ENCODE measurements around the gene OR14K1. TPM values are rescaled to one million over a fixed set of nuclear protein-coding genes. Genes with fewer than 3 reads are reported as not detected.

Gene OR14K1
- total and polyA plus RNA-seq, 9 of the 15 experiments (the other 6 are each of a cell fraction or from before 2014, with no cell fraction given), result not detected

DNA sequence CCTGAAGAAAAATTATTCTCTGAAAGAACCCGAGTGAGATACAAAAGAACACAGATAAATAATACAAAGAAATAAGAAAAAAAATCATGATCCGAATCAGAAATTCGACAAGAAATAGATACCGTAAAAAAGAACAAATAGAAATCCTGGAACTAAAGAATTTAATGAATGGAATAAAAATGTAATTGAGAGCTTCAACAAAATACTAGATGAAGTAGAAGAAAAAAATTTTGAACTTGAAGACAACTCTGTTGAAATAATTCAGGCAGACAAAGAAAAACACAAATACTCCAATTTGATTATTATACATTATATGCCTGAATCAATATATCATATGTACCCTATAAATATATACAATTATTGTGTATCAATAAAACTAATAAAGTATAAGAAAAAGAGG, 17.2 kb upstream of the OR14K1 start:
- POLR2A ChIA-PET, result no interaction called here
- TF ChIP-seq ZNF583 (CRISPR knock-in tag; IDR thresholded peaks at IDR 0.05) (peak; percentile 95; the same call in 1 of the 2 replicates), RBM15 (IDR thresholded peaks at IDR 0.05; ENCODE audit: insufficient read depth, low read length) (no peak), CAMTA2 (CRISPR knock-in tag; conservative IDR thresholded peaks at IDR 0.05) (no peak), TRIM28 (IDR thresholded peaks at IDR 0.05) (peak; percentile 50; the same call in 1 of the 2 replicates)
- in situ Hi-C loops (cut with MboI), result no loop called here

GRCh38 chr1:247740721-247741120, 2.3 kb downstream of the OR14K1 start:
- no TSS peak for BruUV-seq (replicated peaks)
- POLR2A ChIA-PET, result no interaction called here
- intact Hi-C loops (cut with micrococcal nuclease), result no loop called here
- TF ChIP-seq E2F3 (CRISPR knock-in tag; IDR thresholded peaks at IDR 0.05), result no peak
- TF ChIP-seq LEF1 (IDR thresholded peaks at IDR 0.05), result no peak
- no peak for TF ChIP-seq ZNF3 (CRISPR knock-in tag; IDR thresholded peaks at IDR 0.05)
- TF ChIP-seq HCFC1 (IDR thresholded peaks at IDR 0.05; ENCODE audit: low read depth, low read length), result no peak
- TF ChIP-seq NCOA6 (IDR thresholded peaks at IDR 0.05), result no peak
- no peak for TF ChIP-seq RCOR1 (IDR thresholded peaks at IDR 0.05; ENCODE audit: borderline replicate concordance in 1 of 2, low read depth in 2 of 2, low read length in 2 of 2)
- no peak for TF ChIP-seq BCOR (IDR thresholded peaks at IDR 0.05)
- no peak for TF ChIP-seq MBD1 (CRISPR knock-in tag; IDR thresholded peaks at IDR 0.05)
- TF ChIP-seq, protein P1, sequence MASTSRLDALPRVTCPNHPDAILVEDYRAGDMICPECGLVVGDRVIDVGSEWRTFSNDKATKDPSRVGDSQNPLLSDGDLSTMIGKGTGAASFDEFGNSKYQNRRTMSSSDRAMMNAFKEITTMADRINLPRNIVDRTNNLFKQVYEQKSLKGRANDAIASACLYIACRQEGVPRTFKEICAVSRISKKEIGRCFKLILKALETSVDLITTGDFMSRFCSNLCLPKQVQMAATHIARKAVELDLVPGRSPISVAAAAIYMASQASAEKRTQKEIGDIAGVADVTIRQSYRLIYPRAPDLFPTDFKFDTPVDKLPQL (IDR thresholded peaks at IDR 0.05; ENCODE audit: extremely low read depth, insufficient read length), result no peak
- TF ChIP-seq EZH2 (IDR thresholded peaks at IDR 0.05; ENCODE audit: borderline replicate concordance, low read depth, low read length), result no peak
- TF ChIP-seq ARID3B (CRISPR knock-in tag; IDR thresholded peaks at IDR 0.05; ENCODE audit: borderline replicate concordance), result no peak
- no peak for TF ChIP-seq MCM5 (IDR thresholded peaks at IDR 0.05; ENCODE audit: low read depth)

More for the DNA sequence above, 17.2 kb upstream of the OR14K1 start:
- BruUV-seq (replicated peaks), result no TSS peak
- ATAC-seq (no peak), DNase-seq (ENCODE audit: extremely low read depth in 1 of 4, low spot score in 3 of 4) (no peak), FAIRE-seq (no peak)
- H3K4me1 ChIP-seq (replicated peaks in 1 of 2; ENCODE audit: control insufficient read depth in 2 of 2, insufficient read depth in 2 of 2, low read length in 2 of 2), result no peaks in the 10 kb centered on the region
- no peak overlapping the region for H3K4me2 ChIP-seq (ENCODE audit: insufficient read depth, low read length)
- no peak overlapping the region for H3K4me3 ChIP-seq
- H3K9me1 ChIP-seq (ENCODE audit: control insufficient read depth, insufficient read depth, low read length), result no peaks in the 10 kb centered on the region
- 1% methylated on average over 4 of the region's 4 CpGs for WGBS (ENCODE audit: insufficient coverage, low coverage, missing lambda C conversion rate)
- no peaks in the 10 kb centered on the region for H3K79me2 ChIP-seq (ENCODE audit: control insufficient read depth, insufficient read depth, low read length)
- no peaks in the 10 kb centered on the region for H4K20me1 ChIP-seq (replicated peaks; ENCODE audit: control insufficient read depth, insufficient read depth, low read length)
- no peaks in the 10 kb centered on the region; the same call in 1 of the 2 replicates for H3K9me3 ChIP-seq (replicated peaks; ENCODE audit: control insufficient read depth, insufficient read depth, low read depth, low read length)
- no peak overlapping the region for H3K9ac ChIP-seq (ENCODE audit: insufficient read depth in 1 of 2, low read depth in 2 of 2, low read length in 2 of 2)
- H3K36me3 ChIP-seq (ENCODE audit: control insufficient read depth, insufficient read depth, low read length), result no peaks in the 10 kb centered on the region
- no peak overlapping the region for H3K27ac ChIP-seq (ENCODE audit: extremely low read depth, low read depth, low read length)
- intact Hi-C loops (cut with micrococcal nuclease), result no loop called here
- H3K27me3 ChIP-seq (ENCODE audit: control insufficient read depth in 2 of 2, insufficient read depth in 2 of 2, low read length in 2 of 2), result no peaks in the 10 kb centered on the region
- H2AFZ ChIP-seq (ENCODE audit: low read depth, low read length), result no peak overlapping the region
- CTCF ChIA-PET (ENCODE audit: low intra/inter-chr PET ratio), result no interaction called here

More at GRCh38 chr1:247740721-247741120, 2.3 kb downstream of the OR14K1 start:
- DNase-seq (ENCODE audit: extremely low read depth in 1 of 4, low spot score in 3 of 4) (no peak), FAIRE-seq (no peak), ATAC-seq (no peak)
- Histone ChIP-seq H3K79me2 (ENCODE audit: control insufficient read depth, insufficient read depth, low read length) (no peaks in the 10 kb centered on the region), H4K20me1 (replicated peaks; ENCODE audit: control insufficient read depth, insufficient read depth, low read length) (no peaks in the 10 kb centered on the region), H3K27me3 (ENCODE audit: control insufficient read depth in 2 of 2, insufficient read depth in 2 of 2, low read length in 2 of 2) (no peaks in the 10 kb centered on the region), H3K4me1 (replicated peaks in 1 of 2; ENCODE audit: control insufficient read depth in 2 of 2, insufficient read depth in 2 of 2, low read length in 2 of 2) (no peaks in the 10 kb centered on the region), H2AFZ (ENCODE audit: low read depth, low read length) (no peak overlapping the region), H3K9me3 (replicated peaks; ENCODE audit: control insufficient read depth, insufficient read depth, low read depth, low read length) (no peaks in the 10 kb centered on the region), H3K4me3 (no peak overlapping the region), H3K4me2 (ENCODE audit: insufficient read depth, low read length) (no peak overlapping the region), H3K27ac (ENCODE audit: extremely low read depth, low read depth, low read length) (no peak overlapping the region), H3K9me1 (ENCODE audit: control insufficient read depth, insufficient read depth, low read length) (no peaks in the 10 kb centered on the region), H3K36me3 (ENCODE audit: control insufficient read depth, insufficient read depth, low read length) (no peaks in the 10 kb centered on the region), H3K9ac (ENCODE audit: insufficient read depth in 1 of 2, low read depth in 2 of 2, low read length in 2 of 2) (no peak overlapping the region)
- in situ Hi-C loops (cut with MboI), result no loop called here
- CTCF ChIA-PET (ENCODE audit: low intra/inter-chr PET ratio), result no interaction called here
- WGBS (ENCODE audit: insufficient coverage, low coverage, missing lambda C conversion rate), result 0% methylated on average over 2 of the region's 2 CpGs

Measured in K562 (cell line).